GM21526 (cell line): ENCODE measurements around the gene MFSD2B.
"Not testable (repeated sequence)": the region's sequence is repeated elsewhere in the genome, so short reads cannot be mapped to it uniquely, and the experiment has no call there.

ENCODE experiments used
- ATAC-seq: cut with Tn5 transposase; IDR thresholded peaks from one replicate; pipeline ENCODE4 v1.9.1; 2021; ENCODE audit warnings: moderate library complexity; ENCODE audit not compliant: unreplicated experiment, low FRiP score

Gene MFSD2B

GRCh38 chr2:24017711-24018110, 7.8 kb downstream of the MFSD2B start:
- no peak for ATAC-seq

GRCh38 chr2:24018241-24018640, 8.4 kb downstream of the MFSD2B start:
- ATAC-seq, result no peak

DNA sequence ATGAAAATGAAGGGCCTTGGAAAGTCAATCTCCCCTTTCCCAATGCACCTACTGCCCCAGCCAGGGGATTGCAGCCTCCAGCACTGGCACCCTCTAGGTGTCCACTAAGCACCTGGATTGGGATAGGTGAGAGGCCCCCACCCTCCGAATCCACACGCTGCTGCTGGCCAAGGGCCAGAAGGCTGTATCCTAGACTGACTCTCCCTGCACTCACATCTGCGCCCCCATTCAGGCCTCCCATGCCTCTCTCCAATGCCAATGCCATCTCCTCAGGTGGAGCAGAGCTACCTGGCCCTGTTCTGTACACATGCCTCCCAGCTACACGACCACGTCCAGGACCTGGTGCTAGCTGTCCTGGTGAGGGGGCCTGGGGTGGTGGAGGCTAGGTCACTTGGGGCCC, 9.8 kb downstream of the MFSD2B start:
- ATAC-seq, result no peak

DNA sequence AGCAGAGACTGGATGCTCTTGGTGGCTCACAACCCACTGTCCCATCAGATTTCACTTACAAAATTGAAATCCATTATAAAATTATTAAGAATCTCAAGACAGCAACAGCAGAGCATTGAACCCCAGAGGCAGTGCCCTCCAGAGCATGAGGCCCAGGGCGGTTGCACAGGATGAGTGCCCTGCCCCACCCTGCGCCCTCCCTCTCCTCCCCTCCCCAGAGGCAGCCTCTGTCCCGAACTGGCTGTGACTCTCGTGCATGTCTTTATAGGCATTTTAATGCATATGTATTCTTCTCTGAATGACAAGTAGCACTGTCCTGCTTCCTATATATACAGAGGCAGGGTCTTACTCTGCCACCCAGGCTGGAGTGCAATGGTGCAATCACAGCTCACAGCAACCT, 10.4 kb downstream of the MFSD2B start:
- ATAC-seq, result no peak

DNA sequence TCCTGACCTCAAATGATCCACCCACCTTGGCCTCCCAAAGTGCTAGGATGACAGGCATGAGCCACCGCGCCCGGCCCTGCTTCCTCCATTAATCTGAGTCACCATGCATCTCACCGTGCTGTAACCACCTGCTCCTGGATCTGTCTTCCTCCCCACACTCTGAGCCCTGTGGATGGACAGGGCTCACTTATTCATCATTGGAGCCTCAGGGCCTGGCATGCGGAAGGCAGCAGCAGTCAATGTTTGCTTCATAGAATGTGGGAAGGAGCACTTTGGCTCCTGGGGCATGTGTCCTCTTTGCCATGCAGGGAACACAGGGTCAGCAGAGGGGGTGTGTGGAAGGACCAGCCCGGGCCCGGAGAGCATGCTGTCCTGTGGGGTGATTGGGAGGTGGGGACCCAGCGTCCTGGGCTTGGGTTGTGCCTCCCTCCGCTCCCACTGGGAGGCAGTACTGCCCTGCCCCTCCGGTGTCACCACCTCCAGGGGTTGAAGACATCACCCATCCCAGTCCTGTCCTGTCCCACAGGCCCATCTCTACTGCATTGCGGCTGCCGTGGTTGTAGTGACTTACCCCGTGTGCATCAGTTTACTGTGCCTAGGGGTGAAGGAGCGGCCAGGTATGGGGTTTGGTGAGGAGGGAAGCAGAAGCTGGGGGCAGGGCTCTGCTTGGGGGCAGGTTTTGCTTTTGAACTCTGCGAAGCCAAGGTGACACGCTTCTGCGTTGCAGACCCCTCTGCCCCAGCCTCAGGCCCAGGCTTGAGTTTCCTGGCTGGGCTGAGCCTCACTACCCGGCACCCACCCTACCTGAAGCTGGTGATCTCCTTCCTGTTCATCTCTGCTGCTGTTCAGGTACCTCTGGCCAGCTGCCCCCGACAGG, 11.5 kb downstream of the MFSD2B start:
- ATAC-seq, result no peak

DNA sequence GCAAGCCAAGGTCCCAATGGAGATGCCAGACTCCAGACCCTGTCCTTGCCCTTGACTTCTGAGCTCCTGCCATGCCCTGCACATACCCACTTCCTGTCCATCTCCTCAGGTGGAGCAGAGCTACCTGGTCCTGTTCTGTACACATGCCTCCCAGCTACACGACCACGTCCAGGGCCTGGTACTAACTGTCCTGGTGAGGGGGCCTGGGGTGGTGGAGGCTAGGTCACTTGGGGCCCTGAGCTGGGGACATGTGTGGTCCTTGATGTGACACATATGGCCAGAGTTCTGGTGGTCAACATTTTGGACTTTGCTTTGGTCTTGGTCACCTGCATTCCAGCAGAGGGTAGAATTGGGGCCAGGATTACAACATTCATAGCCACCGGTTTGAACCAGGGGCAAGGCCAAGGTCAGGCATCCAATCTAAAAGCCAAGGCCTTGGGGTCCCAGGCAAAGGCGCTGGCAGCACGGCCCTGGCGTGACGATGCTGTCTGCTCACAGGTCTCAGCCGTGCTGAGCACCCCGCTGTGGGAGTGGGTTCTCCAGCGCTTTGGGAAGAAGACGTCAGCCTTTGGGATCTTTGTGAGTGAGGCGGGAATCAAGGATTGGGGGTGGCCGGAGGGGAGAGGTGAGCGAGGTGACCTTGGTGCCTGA, 12.6 kb downstream of the MFSD2B start:
- ATAC-seq, result no peak

DNA sequence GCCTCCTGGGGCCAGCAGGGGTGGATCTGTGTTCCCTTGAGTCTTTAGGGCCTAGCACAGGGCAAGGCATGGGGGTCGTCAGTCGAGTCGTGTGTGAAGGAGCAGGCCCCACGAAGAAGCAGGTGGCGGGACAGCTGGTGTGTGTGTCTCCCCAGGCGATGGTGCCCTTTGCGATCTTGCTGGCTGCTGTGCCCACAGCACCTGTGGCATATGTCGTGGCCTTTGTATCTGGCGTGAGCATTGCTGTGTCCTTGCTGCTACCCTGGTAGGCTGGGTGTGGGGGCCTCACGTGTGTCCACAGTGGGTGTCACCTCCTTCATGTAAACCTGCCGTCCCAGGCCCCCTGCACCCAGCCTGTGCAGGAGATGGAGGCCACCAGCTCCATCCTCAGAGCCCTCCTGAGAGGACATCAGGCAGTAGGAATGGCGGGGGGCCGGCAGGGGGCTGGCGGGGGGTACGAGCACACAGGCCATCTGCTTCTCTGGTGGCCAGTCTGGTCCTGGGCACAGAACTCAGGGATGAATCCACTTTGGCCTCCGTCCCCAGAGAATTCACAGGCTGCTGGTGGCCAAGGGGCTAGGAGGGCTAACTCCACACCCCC, 13.2 kb downstream of the MFSD2B start:
- no peak for ATAC-seq

DNA sequence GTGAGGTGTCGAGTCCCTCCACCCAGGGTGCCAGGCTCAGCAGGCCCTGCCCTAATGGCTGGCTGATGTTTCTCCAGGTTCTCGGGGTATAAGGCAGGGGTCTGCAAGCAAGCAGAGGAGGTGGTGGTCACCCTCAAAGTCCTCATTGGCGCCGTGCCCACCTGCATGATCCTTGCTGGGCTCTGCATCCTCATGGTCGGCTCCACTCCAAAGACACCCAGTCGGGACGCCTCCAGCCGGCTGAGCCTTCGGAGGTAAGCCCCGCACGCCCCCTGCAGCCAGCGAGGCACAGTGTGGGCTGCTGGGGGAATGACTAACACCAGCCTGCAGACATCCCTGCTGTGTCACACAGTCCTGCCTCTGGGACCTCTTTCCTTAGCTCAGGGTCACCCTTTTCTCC, 14.1 kb downstream of the MFSD2B start:
- no peak for ATAC-seq

DNA sequence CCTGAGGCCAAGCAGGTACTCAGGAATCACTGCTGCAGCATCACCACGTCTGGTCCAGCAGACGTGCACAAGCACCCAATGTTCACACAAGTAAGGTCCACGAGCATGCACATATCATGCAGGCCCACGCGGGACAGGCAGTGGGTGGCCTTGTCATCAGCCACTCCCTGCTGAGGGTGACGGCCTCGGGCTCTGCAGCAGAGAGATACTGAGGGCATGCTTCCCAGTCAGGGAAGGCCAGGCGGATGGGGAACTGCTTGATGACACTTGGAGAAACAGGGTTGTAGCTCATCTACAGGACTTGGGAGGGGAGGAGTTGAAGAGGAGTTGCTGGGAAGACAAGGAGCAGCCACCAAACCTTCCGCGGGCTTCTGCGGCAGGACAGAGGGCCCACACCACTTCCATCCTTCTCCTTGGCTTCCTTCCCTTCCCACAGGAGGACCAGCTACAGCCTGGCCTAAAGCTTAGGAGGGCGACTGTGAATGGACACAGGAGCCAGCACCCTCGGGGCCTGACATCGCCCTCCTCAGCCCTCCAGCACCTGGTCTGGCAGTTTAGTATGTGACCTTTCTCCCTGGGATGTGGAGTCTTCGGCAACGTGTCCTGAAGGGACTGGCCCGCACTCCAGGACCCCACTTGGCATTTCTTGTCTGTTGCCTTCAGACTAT, 15.2 kb downstream of the MFSD2B start:
- ATAC-seq, result no peak

DNA sequence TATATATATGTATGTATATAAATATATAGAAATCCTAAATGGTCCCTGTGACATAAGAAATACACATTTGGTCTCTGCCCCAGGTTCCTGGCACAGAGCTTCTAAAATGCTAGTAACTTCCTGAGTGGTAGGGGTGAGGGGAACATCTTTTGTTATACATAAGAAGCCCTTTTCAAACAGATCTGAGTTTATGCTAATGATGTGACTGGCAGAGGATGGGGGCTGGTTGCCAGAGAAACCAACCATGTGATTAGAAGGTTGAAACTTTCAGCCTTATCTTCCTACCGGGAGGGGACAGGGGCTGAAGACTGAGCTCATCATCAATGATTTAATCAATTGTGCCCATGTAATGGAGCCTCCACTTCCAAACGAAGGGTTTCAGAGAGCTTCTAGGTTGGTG, 16.3 kb downstream of the MFSD2B start:
- ATAC-seq, result no peak

DNA sequence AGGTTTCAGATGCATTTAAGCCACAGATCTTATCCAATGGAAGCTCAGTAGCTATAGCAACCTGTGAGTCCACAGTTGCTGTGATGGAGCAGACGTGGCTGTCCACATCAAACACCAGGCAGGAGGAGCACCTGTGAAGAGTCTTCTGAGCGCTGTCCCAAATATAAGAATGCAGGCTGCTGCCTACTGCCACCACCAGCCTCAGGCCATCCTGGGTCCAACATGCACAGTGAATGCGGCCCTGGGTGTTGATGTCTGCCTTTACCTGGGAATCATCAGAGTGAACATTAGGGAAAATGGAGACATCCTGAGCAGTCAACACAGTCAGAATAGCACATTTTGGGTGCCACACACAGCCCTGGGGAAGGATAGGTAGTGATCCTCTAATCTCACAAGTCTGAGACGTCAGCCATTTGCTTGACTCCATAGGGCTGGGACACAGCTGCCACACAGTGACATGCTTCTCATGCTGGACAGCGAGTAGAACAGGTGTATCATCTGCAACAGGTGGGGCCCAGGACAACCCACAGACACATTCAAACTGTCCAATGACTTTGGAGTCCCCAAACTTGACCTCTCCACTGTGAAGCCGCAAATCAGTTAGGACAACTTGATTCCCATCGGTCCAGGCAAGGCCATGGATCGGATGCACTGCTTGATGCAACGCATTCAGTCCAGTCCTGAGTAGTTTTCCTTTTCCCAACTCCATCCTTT, 29.1 kb downstream of the MFSD2B start:
- no peak for ATAC-seq

GRCh38 chr2:24040511-24040910, 30.6 kb downstream of the MFSD2B start:
- ATAC-seq, result no peak

DNA sequence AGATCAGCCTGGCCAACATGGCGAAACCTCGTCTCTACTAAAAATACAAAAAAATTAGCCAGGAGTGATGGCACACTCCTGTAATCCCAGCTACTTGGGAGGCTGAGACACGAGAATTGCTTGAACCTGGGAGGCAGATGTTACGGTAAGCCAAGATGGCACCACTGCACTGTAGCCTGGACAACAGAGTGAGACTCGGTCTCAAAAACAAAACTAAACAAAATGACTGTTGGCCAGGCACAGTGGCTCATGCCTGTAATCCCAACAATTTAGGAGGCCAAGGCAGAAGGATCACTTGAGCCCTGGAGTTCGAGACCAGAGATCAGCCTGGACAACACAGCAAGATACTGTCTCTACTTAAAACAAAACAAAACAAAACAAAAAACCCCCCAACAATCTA, 33.2 kb downstream of the MFSD2B start:
- not testable (repeated sequence) for ATAC-seq

DNA sequence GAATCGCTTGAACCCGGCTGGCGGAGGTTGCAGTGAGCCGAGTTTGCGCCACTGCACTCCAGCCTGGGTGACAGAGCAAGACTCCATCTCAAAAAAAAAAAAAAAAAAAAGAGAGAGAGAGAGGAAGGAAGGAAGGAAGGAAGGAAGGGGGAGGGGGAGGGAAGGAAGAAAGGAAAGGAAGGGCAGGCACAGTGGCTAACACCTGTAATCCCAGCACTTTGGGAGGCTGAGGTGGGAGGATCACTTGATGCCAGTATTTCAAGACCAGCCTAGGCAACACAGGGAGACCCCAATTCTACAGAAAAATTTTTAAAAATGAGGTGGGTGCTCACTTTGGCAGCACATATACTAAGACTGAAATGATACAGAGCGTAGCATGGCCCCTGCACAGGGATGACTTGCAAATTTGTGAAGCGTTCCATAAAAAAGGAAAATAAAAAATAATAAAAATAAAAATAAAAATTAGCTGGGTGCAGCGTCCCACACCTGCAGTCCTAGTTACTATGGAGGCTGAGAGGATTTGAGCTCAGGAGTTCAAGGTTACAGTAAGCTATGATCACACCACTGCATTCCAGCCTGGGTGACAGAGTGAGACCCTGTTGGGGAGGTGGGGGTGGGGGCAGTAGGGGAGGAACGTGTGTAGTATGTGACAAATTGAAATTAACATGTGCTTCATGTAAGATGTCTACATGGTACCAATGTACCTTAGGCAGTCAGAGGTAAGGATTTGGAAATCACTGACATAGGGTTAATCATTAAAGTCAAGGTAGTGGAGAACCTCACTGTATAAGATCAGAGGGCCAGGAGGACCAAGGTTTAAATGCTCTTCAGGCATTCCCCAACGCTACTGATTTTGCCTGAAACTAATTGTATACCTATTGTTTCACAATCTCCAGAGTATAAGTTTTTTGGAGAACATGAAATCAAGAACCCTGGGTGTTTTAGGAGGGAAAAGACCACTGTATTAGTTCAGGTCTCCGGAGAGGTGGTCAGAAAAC, 35.9 kb downstream of the MFSD2B start:
- no peak for ATAC-seq

- no peak for ATAC-seq
These were observed 36.7 kb downstream of the MFSD2B start for GRCh38 chr2:24046599-24046929.

DNA sequence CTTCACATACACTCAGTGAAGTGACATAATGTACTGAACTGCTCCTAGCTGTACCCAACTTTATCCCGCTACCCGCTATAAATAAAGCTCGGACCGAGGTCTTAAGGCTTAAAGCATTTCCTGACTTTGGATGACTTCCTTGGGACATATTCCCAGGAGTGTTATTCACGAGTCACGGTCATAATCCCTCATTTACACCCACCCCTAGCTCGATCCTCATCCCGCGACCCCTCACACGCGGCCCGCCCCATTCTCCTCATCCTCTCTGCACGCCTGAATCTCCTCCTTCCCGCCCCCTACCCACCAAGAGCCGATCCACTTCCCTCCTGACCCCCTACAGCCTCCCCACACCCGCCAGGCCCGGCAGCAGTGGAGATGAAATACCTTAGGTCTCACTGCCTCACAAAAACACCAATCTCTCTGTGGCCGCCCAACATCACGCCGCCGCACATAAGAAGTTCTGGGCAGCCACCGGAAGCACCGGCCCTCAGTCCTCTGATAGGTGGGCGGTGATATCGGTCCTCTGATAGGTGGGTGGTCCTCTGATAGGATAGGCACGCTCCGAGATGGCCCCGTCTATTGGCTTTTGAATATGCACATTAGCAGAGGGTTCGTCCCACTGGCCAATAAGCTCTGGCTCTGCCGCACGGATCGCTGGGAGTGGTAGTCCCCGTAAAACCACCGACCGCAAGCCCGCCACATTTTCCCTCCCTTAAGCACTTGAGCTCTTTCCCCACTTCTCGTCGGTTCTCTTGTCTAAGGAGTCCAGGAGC, 37.2 kb downstream of the MFSD2B start, which contains the start of gene WDCP:
Gene WDCP (minus strand): TSS at position 462 of the 773 bp plus-strand sequence. CDS start 7,897 bp downstream, outside the sequence.
- ATAC-seq, result peak; percentile 99

DNA sequence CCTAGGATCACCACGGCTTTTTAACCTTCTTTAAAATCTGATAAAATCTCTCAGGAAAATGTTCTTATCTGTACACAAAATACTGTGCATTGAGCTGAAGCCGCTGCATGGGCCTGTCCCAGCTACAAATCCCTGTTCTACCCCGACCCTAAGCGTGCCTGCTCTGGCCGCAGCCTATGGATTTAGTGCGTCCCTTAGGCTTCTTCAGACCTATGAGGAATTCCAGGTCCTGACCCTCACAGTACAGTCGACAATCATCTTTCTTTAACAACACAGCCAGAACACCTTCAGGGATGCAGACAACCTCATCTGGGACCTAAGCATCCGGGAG, 37.8 kb downstream of the MFSD2B start:
- ATAC-seq, result no peak

DNA sequence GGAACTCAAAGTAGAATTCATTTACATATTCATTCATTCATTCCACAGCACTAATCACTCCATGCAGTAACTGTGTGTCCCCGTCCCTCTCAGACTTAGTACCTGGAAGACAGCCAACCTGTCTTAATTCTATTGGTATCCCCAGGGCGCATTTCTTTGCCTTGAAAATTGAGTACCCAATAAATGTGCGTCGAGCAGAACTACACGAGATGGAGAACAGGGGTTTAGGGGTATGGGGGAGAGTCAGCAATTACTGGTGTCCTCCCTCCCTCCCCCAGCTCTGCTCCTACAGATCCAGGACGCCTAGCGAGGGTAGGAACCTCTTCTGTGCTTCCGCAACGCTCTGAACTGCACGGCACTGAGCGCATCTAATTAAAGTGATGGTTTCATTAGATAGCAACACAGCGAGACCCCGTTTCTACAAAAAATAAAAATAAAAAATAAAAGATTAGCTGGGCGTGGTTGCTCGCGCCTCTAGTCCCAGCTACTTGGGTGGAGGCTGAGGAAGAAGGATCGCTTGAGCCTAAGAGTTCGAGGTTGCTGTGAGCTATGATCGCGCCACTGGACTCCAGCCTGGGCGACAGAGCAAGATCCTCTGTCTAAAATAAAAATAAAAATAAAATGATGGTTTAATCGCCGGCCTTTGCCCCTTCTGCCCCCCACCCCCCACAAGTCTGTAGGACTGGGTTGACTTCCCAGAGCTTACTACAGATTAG, 39.0 kb downstream of the MFSD2B start:
- ATAC-seq, result no peak
